Loucy (cell line): ENCODE data around the gene NDUFB1.
A peak's percentile ranks its signal among the peaks of the same experiment; 100 is the strongest.

ENCODE experiments used
- H2AFZ ChIP-seq: fragments of 200-600 bp; sonication (generic); 2 replicates; pipeline ENCODE4 v1.6.0; 2016; ENCODE audit warnings: antibody characterized with exemption, mild to moderate bottlenecking, low read length, moderate library complexity
- H3F3A ChIP-seq: fragments of 200-600 bp; 2 replicates; pipeline ENCODE4 v1.6.0; 2016; ENCODE audit warnings: antibody characterized with exemption, low read depth, mild to moderate bottlenecking
- H3K27me3 ChIP-seq: fragments of 200-600 bp; sonication (generic); 2 replicates; pipeline ENCODE4 v1.6.1; 2014; ENCODE audit warnings: low read length, mild to moderate bottlenecking; ENCODE audit not compliant: insufficient read depth, poor library complexity, severe bottlenecking
- H3K36me3 ChIP-seq: fragments of 200-600 bp; sonication (generic); 2 replicates; pipeline ENCODE4 v1.6.1; 2016; ENCODE audit warnings: low read length; ENCODE audit not compliant: insufficient read depth
- H3K4me1 ChIP-seq: fragments of 200-600 bp; sonication (generic); 2 replicates; pipeline ENCODE4 v1.5.1; 2014; ENCODE audit warnings: low read length, mild to moderate bottlenecking; ENCODE audit not compliant: insufficient read depth, poor library complexity, severe bottlenecking
- H3K4me2 ChIP-seq: fragments of 200-600 bp; sonication (generic); 2 replicates; pipeline ENCODE4 v1.6.0; 2014; ENCODE audit warnings: antibody characterized with exemption, low read length, low read depth, mild to moderate bottlenecking; ENCODE audit not compliant: poor library complexity, severe bottlenecking
- H3K4me3 ChIP-seq: fragments of 200-600 bp; sonication (generic); 2 replicates; pipeline ENCODE4 v1.5.1; 2014; ENCODE audit warnings: low read length, mild to moderate bottlenecking, mixed read lengths; ENCODE audit not compliant: poor library complexity, severe bottlenecking
- H3K79me2 ChIP-seq: fragments of 200-600 bp; sonication (generic); 2 replicates; pipeline ENCODE4 v1.6.1; 2014; ENCODE audit warnings: low read length; ENCODE audit not compliant: insufficient read depth
- H3K9ac ChIP-seq: fragments of 200-600 bp; sonication (generic); 2 replicates; pipeline ENCODE4 v1.6.0; 2014; ENCODE audit warnings: mild to moderate bottlenecking, low read depth, low read length, moderate library complexity; ENCODE audit not compliant: poor library complexity, severe bottlenecking
- H3K9me2 ChIP-seq: fragments of 200-600 bp; sonication (generic); replicated peaks from 2 replicates; pipeline ENCODE4 v1.6.1; 2016; ENCODE audit warnings: low read depth, low read length, mixed read lengths
- H3K9me3 ChIP-seq: fragments of 200-600 bp; sonication (generic); 2 replicates; pipeline ENCODE4 v1.6.1; 2014; ENCODE audit warnings: mild to moderate bottlenecking, antibody characterized with exemption, low read length, low read depth; ENCODE audit not compliant: insufficient read depth
- H4K20me1 ChIP-seq: fragments of 200-600 bp; sonication (generic); 2 replicates; pipeline ENCODE4 v1.6.0; 2014; ENCODE audit warnings: antibody characterized with exemption, low read length, mild to moderate bottlenecking; ENCODE audit not compliant: insufficient read depth, poor library complexity, severe bottlenecking
- CTCF ChIP-seq: fragments of 200-600 bp; sonication (generic); conservative IDR thresholded peaks from 2 replicates; pipeline ENCODE4 v1.5.1; 2014; ENCODE audit warnings: mild to moderate bottlenecking, antibody characterized with exemption, low read length
- EZH2phosphoT487 ChIP-seq: fragments of 200-600 bp; IDR thresholded peaks from 2 replicates; pipeline ENCODE4 v1.6.1; 2018; ENCODE audit warnings: antibody characterized with exemption, mild to moderate bottlenecking, moderate library complexity, borderline replicate concordance

The NDUFB1 gene

DNA sequence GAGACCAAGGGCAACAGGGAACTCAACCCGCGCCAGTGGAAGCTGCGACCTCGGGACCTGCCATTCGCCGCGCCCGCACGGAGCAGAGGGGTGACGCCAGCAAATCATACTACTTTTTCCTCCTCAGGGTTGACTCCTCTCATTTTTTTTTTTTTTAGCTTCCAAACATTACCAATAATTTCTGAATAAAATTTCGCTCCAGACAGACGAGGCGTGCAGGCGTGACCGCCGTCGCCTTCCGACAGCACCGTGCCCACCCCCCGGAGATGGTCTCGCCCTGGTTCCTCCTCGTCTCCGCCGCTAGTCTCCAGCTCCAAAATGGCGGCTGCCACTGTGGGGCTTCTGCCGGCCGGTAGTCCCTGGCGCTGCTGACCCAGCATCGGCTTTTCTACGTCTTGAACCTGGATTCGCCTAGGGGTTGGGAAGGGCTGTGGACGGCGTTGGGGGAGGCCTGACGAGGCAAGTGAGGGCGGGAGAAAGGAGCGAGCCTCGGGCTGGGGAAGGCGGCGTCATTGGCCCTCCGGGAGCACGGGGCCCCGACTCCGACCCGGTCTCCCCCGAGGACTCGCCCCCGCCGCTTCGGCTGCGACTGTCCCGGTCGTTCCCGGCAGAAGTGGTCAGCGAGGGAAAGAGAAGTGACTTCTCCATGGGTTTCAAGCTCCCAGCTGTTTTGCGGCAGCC, at the start of gene NDUFB1, which contains the start of gene CPSF2:
NDUFB1 (minus strand) TSS at position 37 of the 681 bp plus-strand sequence. CDS start 4,069 bp downstream, outside the sequence.
CPSF2 (plus strand) TSS at position 300 of the 681 bp plus-strand sequence. CDS start 9,016 bp downstream, outside the sequence.
- Histone ChIP-seq H3K4me1 (peaks cover 36% of the 10 kb centered on the region), H3K9ac (peak within 1 kb of the TSS; percentile 90), H3K36me3 (no peaks in the 10 kb centered on the region), H3F3A (no peaks in the 10 kb centered on the region), H3K4me3 (peak within 1 kb of the TSS; percentile 85), H3K4me2 (peak within 1 kb of the TSS; percentile 83), H3K9me3 (no peaks in the 10 kb centered on the region), H3K79me2 (peaks cover 66% of the 10 kb centered on the region), H2AFZ (peak within 1 kb of the TSS; percentile 91), H3K9me2 (no peaks in the 10 kb centered on the region), H4K20me1 (no peaks in the 10 kb centered on the region), H3K27me3 (no peaks in the 10 kb centered on the region)
- TF ChIP-seq EZH2phosphoT487 (no peak), CTCF (no peak)

- Histone ChIP-seq H3K9me2 (no peaks in the 10 kb centered on the region), H3F3A (no peaks in the 10 kb centered on the region), H3K27me3 (no peaks in the 10 kb centered on the region), H3K4me2 (no peak overlapping the region), H3K9me3 (no peaks in the 10 kb centered on the region), H3K4me1 (no peaks in the 10 kb centered on the region), H3K36me3 (peaks cover 50% of the 10 kb centered on the region), H3K79me2 (no peaks in the 10 kb centered on the region), H3K4me3 (no peak overlapping the region), H2AFZ (no peak overlapping the region), H4K20me1 (no peaks in the 10 kb centered on the region), H3K9ac (no peak overlapping the region)
- TF ChIP-seq CTCF (no peak), EZH2phosphoT487 (no peak)
These were observed 43.5 kb upstream of the NDUFB1 start for GRCh38 chr14:92164958-92165357.

DNA sequence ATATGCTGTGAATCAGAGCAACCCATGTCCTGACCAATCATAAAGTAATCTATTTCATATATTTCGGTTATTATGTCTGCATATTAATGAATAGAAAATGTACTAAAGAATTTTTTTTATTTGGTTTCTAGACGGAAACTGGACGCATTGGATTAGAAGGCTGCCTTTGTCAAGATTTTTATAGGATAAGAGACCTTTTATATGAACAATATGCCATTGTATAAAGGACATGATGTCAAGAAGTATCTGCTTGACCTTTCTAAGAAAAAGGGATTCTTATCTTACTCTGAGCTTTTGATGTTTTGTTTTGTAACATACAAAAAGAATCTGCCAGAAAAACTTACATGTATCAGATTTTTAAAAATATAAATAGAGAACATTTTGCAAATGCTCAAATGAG, 40.0 kb upstream of the NDUFB1 start:
- Histone ChIP-seq H3K4me1 (no peaks in the 10 kb centered on the region), H4K20me1 (no peaks in the 10 kb centered on the region), H3F3A (no peaks in the 10 kb centered on the region), H3K9me2 (no peaks in the 10 kb centered on the region), H2AFZ (no peak overlapping the region), H3K36me3 (peaks cover 82% of the 10 kb centered on the region), H3K79me2 (no peaks in the 10 kb centered on the region), H3K27me3 (no peaks in the 10 kb centered on the region), H3K9me3 (no peaks in the 10 kb centered on the region), H3K9ac (no peak overlapping the region), H3K4me2 (no peak overlapping the region), H3K4me3 (no peak overlapping the region)
- TF ChIP-seq CTCF (no peak), EZH2phosphoT487 (no peak)
